Limb (tissue), 2 donors: ENCODE measurements around the gene GPC6.

Experiments used
- DNase-seq, 2 donors: peaks; one replicate each; pipeline ENCODE4 v3.0.0-alpha.2; 2016; ENCODE audit errors: extremely low spot score in 2 of 2

GPC6 gene

GRCh38 chr13:93268327-93269028, 41.9 kb downstream of the GPC6 start:
- DNase-seq = no peak

GRCh38 chr13:93270769-93271742, 44.4 kb downstream of the GPC6 start:
- no peak for DNase-seq

- no peak for DNase-seq
Measured at GRCh38 chr13:93279982-93280381, 53.4 kb downstream of the GPC6 start.

- no peak for DNase-seq
Measured at GRCh38 chr13:93280688-93281087, 54.1 kb downstream of the GPC6 start.

GRCh38 chr13:93283255-93283654, 56.6 kb downstream of the GPC6 start:
- no peak for DNase-seq

GRCh38 chr13:93284064-93284463, 57.5 kb downstream of the GPC6 start:
- no peak for DNase-seq

- DNase-seq = no peak
Measured at GRCh38 chr13:93286047-93286446, 59.4 kb downstream of the GPC6 start.

- DNase-seq = no peak
Measured at GRCh38 chr13:93289053-93289452, 62.4 kb downstream of the GPC6 start.

GRCh38 chr13:93289842-93290241, 63.2 kb downstream of the GPC6 start:
- no peak for DNase-seq

GRCh38 chr13:93290503-93290902, 63.9 kb downstream of the GPC6 start:
- no peak for DNase-seq

- DNase-seq = no peak
Measured at GRCh38 chr13:93292366-93292765, 65.8 kb downstream of the GPC6 start.

GRCh38 chr13:93293710-93294109, 67.1 kb downstream of the GPC6 start:
- no peak for DNase-seq

- no peak for DNase-seq
Measured at GRCh38 chr13:93296584-93296983, 70.0 kb downstream of the GPC6 start.

- DNase-seq = no peak
Measured at GRCh38 chr13:93298713-93299112, 72.1 kb downstream of the GPC6 start.

GRCh38 chr13:93304134-93304533, 77.5 kb downstream of the GPC6 start:
- no peak for DNase-seq

- no peak for DNase-seq
Measured at GRCh38 chr13:93304868-93305613, 78.4 kb downstream of the GPC6 start.

- no peak for DNase-seq
Measured at GRCh38 chr13:93305886-93306285, 79.3 kb downstream of the GPC6 start.

- no peak for DNase-seq
Measured at GRCh38 chr13:93307136-93307535, 80.5 kb downstream of the GPC6 start.

- DNase-seq = no peak
Measured at GRCh38 chr13:93307651-93308050, 81.0 kb downstream of the GPC6 start.

GRCh38 chr13:93309886-93310523, 83.4 kb downstream of the GPC6 start:
- DNase-seq = peak; percentile 35 to 66

- DNase-seq = no peak
Measured at GRCh38 chr13:93316841-93317240, 90.2 kb downstream of the GPC6 start.
